H7 (cell line): ENCODE results near the gene WNK2. TPM values are rescaled to one million over a fixed set of nuclear protein-coding genes. Genes with fewer than 3 reads are reported as not detected.

Experiments used
- DNase-seq: peaks from one replicate; pipeline ENCODE4 v3.0.0; 2012
- H3K27me3 ChIP-seq: 2 replicates; pipeline ENCODE4 v1.6.0; 2011; ENCODE audit warnings: mild to moderate bottlenecking, low read length; ENCODE audit not compliant: control insufficient read depth, insufficient read depth
- H3K36me3 ChIP-seq: replicated peaks from 2 replicates; pipeline ENCODE4 v1.5.1; 2011; ENCODE audit warnings: low read length; ENCODE audit not compliant: control insufficient read depth, insufficient read depth
- H3K4me3 ChIP-seq: 2 replicates; pipeline ENCODE4 v1.5.1; 2011; ENCODE audit warnings: low read depth, mild to moderate bottlenecking, control low read depth, low read length, moderate library complexity; ENCODE audit not compliant: insufficient read depth
- total RNA-seq: library from RNA; depleted of rRNA; stranded (reverse); fragments of >200 nt; shearing (Covaris generic); gene quantifications from 2 replicates; pipeline ENCODE4 v1.2.3, GENCODE V29; 2014

Gene WNK2
- total RNA-seq, 1 experiment from 2014 or later: 13.3 TPM

DNA sequence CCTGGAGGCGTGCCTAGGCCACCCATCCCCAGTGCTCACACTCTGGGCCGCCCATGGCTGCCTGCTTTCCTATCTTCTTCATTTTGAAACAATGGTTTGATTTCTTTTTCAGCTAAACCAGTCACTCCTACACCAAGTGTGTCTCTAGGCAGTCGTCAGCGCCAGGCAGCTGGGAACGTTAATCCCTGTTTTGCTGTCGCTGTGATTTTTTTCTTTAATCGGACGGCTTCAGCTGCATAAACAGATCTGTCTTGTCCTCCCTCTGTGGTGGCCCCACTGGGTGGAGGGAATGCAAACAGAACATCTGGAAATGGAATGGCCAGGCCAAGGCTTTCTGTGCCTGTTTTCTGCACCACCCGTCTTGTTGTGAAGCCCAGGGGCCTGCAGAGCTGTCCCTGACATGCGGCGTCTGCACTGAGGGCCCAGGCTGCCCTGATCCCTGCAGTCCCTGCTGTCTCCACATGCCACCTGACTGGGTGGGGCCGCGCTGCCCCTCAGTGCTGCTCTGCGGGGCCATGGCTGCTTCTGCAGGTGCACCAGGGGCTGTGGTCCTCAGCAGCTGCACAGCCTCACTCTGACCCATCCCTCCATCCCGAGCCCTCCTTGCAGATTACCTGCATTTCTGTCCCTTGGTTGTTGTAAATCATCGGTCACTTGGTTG lies 51.5 kb downstream of the WNK2 start:
- peaks cover 1% of the 10 kb centered on the region for H3K36me3 ChIP-seq
- H3K27me3 ChIP-seq: no peaks in the 10 kb centered on the region
- DNase-seq: no peak
- H3K4me3 ChIP-seq: no peak overlapping the region

DNA sequence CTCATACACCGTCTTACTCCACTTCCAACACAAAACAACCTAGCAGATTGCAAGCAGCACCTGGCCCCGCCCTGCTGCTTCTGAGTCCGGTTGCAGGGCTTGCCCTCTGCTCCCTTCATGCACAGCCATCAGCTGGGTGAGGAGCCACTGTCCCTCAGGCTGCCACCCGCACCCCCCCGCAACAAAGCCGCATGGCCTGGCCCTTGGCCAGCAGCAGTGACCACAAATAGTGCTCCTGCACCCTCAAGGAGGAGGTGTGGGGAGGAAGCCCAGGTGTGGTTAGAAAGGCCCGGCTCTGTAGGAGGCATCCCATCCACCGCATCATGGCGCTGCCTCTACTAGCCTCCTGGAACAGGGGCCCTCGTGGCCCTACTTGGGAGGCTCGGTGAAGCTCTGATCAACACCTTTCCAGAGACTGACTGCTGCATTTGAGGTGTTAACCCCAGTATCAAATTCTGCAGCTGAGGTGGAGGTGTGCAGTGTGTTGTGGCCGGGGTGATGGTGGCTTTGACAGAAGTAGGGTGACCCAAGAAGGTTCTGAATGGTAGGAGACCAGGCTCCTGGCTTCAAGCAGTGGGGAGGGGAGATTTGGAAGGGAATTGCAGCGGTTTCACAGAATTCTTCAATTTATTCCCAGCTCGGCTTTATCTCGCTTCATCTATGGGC lies 52.7 kb downstream of the WNK2 start:
- no peak for DNase-seq
- Histone ChIP-seq H3K27me3 (no peaks in the 10 kb centered on the region), H3K36me3 (peaks cover 1% of the 10 kb centered on the region), H3K4me3 (no peak overlapping the region)

DNA sequence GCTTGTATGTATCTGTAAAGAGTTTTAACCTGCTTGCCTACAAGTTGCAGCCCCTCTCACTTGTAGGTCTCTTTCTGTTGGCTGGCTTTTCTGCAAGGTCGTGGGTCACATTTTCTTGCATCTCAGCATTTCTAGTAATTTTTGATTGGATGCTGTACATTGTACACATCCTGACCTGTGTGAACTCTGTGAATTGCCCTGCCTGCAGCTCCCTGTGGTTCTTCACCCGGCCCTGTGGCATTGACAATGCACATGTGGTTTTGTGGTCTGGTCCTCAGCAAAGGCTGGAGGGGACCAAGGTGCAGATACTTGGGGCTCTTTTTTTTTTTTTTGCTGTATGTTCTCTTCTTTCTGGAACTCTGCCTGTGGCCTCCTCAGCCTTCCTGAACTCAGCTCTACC lies 53.6 kb downstream of the WNK2 start:
- H3K4me3 ChIP-seq: no peak overlapping the region
- no peak for DNase-seq
- H3K36me3 ChIP-seq: peaks cover 1% of the 10 kb centered on the region
- H3K27me3 ChIP-seq: no peaks in the 10 kb centered on the region

DNA sequence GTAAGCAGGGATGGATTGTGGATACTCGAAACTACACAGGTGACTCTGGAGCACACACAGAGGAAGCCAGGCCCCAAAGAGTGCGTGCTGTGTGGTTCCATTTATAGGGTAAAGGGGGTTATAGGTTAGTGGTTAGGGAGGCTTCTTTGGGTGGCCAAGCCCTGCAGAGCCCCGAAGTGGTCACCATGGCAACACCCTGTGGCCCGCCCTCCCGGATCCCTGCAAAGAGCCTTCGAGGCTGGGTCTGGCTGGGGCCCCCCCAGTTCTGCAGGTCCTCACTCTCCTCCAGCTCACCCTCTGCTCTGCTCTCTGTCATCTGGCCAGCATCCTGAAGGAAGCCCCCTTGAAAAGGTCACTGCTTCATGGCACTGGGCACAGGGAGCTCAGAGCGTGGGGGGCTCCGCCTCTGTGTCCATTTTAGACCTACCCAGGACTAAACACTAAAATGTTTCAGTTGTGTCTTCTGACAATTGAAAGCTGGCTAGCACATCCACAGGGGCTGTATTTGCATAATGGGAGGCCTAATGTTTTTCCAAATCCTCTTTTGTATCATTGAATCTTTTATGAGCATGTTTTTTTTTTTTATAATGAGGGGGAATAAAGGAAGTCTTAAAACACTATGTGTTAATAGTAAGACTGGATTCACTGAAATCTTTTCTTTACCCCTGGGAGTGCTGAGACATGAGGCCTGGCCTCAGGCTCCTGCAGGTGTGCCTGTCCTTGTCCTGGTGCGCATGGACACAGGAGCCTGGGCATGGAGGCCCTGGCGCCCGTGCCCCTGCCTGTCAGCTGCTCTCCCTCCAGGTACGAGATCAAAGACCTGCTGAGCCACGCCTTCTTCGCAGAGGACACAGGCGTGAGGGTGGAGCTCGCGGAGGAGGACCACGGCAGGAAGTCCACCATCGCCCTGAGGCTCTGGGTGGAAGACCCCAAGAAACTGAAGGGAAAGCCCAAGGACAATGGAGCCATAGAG lies 55.3 kb downstream of the WNK2 start:
- Histone ChIP-seq H3K27me3 (no peaks in the 10 kb centered on the region), H3K4me3 (no peak overlapping the region), H3K36me3 (peaks cover 1% of the 10 kb centered on the region)
- no peak for DNase-seq

DNA sequence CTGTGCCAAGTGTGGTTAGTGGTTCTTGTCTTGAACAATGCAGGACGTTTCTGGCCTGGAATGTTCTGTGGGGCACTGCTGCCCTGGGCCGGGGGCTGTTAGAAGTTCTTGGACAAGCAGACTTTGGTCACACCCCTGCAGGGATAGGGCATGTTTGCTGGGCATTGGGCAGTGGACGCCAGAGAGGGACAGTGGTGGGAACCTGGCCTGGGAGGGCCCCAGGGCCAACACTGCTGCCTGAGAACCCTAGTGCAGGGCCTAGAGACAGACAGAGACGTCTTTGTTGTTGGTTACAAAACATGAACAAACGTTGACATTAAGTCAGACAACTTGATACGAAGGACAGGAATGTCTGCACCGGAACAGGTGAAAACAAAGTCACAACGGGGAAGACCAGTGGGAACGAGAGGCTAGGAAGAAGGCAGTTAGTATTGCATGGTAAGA lies 57.0 kb downstream of the WNK2 start:
- no peaks in the 10 kb centered on the region for H3K27me3 ChIP-seq
- no peak overlapping the region for H3K4me3 ChIP-seq
- DNase-seq: no peak
- peaks cover 1% of the 10 kb centered on the region for H3K36me3 ChIP-seq

DNA sequence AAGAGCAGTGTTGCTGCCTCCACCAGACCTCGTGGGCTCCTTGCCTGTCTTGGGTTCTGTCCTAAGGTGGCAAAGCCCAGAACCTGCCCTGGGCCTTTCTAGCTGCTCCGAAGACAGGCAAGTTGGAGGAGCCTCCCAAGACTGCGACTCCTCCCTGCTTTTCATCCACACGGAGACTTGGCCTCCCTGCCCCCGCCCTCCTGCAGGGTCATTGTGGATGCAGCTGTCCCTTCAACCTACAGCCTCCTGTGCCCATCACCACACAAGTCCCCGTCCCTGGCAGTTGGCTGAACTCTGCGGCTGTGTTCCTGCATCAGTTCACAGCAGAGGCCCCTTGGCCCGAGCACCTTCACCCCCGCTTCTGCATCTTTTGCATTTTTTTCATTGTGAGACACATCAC lies 59.2 kb downstream of the WNK2 start:
- H3K4me3 ChIP-seq: no peak overlapping the region
- H3K36me3 ChIP-seq: peaks cover 1% of the 10 kb centered on the region
- peak; percentile 76 for DNase-seq
- H3K27me3 ChIP-seq: no peaks in the 10 kb centered on the region

DNA sequence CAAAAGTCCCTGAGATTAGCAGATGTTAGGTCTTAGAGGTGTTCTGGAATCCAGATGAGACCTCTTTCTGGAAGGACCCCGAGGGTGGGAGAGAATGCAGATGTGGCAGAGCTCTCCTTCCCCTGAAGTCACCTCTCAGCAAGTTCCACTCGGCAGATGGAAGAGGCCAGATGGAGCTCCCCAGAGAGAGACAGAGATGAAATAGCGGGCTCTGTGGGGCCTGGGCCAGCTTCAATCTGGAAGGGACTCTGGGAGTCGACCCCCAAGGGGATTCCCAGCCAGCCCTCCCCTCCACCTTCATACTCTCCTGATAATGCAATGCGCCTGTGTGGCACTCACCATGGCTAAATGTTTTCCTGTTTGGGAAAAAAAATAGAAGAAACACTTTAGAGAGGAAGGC lies 60.2 kb downstream of the WNK2 start:
- H3K36me3 ChIP-seq: no peaks in the 10 kb centered on the region; the same call in none of the 2 replicates
- DNase-seq: no peak
- no peaks in the 10 kb centered on the region for H3K27me3 ChIP-seq
- H3K4me3 ChIP-seq: no peak overlapping the region

DNA sequence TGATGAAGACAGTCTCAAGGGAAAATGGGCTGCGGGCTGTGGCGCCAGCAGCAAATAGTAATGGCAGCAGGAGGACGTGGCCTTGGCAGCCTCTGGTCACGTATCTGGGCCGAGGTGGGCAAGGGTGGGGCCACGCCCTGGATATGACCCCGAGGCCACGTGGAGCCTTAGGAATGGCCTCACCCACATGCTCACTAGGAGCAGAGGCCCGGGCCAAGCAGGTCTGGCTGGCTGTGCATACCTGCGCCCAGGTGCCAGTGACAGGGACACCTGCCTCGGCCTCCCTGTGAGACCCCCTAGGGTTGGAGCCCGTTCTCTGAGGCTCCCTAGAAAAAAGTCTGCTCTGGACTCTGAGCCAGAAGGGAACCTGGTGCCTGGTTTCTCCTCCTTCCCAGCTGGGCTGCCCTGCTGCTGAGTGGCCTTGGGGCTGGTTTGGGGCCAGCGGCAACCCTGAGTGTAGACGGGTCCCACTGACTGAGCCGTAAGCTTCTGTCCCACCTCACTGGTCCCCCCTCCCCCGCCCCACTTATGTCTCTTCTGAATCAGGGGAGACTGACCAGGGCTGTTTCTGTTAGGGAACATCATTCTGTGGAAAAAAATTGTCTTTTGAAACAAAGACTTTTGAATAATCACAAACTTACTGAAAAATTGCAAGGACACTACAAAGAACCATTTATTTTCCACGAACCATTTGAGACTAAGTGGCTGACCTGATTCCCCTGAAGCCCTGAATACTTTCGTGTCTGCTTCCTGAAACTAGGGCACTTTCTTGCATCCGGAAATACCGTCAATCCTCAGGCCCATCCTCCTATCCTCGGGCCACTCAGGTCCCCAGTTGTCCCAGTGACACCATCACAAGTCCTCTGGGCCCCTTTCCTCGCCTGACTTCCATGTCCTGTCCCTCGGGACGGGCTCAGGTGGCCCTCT lies 60.8 kb downstream of the WNK2 start:
- Histone ChIP-seq H3K36me3 (no peaks in the 10 kb centered on the region; the same call in none of the 2 replicates), H3K27me3 (no peaks in the 10 kb centered on the region), H3K4me3 (no peak overlapping the region)
- DNase-seq: no peak

DNA sequence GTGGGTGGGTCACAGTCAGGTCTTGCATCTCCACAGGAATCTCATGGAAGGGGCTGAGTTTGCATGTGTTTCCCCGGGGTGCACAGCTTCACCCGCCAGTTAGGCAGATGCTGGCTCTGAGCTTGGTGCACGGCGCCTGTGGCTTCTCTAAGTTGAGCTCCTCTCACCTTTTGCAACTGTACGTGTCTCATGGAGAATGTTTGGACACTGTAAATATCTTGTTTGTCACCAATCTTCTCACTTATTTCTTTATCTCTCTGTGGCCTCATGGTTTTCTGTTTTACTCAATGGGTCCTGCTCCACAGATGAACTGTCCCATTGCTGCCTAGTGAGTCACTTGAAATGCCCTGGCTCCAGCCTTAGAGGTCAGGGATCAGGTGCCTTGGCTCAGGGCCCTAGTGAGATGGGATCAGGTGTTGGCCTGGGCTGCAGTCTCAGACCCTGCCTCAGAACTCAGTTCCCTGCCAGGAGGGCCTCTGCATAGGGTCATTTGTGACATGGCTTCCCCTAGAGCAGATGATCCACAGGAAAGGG lies 61.6 kb downstream of the WNK2 start:
- Histone ChIP-seq H3K4me3 (no peak overlapping the region), H3K36me3 (no peaks in the 10 kb centered on the region; the same call in none of the 2 replicates), H3K27me3 (no peaks in the 10 kb centered on the region)
- DNase-seq: no peak

DNA sequence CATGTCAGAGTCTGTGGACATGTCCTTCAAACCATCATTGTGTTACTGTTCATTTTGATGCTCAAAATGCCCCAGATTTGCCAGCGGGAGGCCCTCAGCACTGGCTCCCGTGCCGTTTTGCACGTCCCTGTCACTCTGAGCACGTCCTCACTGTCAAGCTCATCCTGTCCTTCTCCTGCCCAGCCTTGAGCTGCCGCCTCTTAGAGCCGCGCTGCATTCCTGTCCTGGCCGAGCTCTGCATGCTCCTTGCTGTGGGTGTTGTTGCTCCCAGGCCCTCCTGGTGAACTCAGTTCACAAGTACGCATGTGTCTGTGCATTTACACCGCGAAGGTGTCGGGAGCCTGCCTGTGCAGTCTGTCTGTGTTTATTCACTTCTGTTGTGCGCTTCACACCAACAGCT lies 62.2 kb downstream of the WNK2 start:
- no peak for DNase-seq
- no peaks in the 10 kb centered on the region for H3K27me3 ChIP-seq
- H3K36me3 ChIP-seq: no peaks in the 10 kb centered on the region; the same call in none of the 2 replicates
- H3K4me3 ChIP-seq: no peak overlapping the region

DNA sequence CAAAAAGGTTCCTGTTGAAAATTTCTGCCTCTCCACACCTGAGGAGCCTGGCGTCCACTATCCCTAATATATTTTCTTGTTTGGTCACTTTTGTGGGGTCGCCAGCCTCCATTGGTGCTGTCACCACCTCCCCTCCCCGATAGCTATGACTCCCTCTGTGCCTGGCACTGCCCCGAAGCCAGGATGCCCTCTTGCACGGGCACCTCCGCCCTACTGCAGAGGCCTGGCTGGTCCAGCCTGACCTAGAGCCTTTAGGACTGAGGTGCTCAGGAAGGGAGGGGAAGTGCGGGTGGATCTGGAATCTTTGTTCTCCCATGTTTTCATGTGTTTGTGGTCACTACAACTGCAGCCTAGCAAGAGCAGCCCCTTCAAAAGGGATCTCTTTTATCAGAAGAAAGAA lies 62.6 kb downstream of the WNK2 start:
- Histone ChIP-seq H3K4me3 (no peak overlapping the region), H3K36me3 (no peaks in the 10 kb centered on the region; the same call in none of the 2 replicates), H3K27me3 (no peaks in the 10 kb centered on the region)
- no peak for DNase-seq

DNA sequence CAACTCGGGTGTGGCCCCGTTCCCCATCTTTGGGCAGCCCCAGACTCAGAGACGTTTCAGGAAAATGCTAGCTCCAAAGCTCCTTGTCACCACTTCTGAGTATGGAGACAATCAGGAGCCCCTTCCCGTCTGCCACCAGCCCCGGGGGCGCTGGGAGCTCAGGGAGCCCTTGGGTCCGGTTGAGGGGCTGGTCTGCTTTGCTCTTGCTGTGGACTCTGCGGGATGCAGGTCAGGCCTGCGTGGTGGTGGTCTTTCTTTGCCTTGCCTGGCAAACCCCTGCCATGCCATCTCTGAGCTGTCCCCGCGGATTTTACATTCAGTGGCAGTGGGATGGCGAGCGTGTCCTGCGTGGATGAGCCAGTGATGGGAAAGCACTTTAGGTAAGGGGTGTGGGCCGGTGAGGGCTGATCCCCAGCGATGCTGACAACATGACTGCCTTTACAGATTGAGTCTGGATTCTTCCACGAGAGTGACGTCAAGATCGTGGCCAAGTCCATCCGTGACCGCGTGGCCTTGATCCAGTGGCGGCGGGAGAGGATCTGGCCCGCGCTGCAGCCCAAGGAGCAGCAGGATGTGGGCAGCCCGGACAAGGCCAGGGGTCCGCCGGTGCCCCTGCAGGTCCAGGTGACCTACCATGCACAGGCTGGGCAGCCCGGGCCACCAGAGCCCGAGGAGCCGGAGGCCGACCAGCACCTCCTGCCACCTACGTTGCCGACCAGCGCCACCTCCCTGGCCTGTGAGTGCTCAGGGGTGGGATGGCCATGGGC lies 63.3 kb downstream of the WNK2 start:
- Histone ChIP-seq H3K4me3 (no peak overlapping the region), H3K27me3 (no peaks in the 10 kb centered on the region), H3K36me3 (no peaks in the 10 kb centered on the region; the same call in none of the 2 replicates)
- no peak for DNase-seq

DNA sequence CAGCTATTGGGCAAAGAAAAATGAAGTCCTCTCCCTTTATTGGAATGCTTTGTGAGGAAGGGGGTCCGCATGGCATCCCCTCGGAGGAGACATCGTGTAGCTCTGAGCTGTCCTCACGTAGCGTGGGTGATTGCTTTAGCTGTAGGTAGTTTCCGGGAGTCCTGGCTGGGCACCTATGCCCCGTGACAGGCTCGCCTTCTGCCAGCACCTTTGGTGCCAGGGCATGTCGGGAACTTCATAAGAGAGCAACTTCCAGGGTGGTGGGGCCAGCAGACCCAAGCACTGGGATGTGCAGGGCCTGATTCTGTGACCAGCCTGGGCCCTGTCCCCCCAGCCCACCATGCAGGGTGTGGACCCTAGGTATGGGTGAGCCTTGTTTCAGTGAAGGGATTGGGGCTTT lies 64.0 kb downstream of the WNK2 start:
- DNase-seq: no peak
- H3K4me3 ChIP-seq: no peak overlapping the region
- no peaks in the 10 kb centered on the region; the same call in none of the 2 replicates for H3K36me3 ChIP-seq
- H3K27me3 ChIP-seq: no peaks in the 10 kb centered on the region
